Astrocyte (in vitro differentiated cells and primary cell): Measurements from ENCODE around the gene YAF2.

Source experiments
- EZH2 ChIP-seq: IDR thresholded peaks from 2 replicates; pipeline ENCODE4 v1.6.1; 2012; ENCODE audit warnings: mild to moderate bottlenecking, low read length, inconsistent platforms; ENCODE audit not compliant: insufficient read depth
- TF ChIP-seq, protein P1 (sequence below): IDR thresholded peaks from 2 replicates; pipeline ENCODE4 v1.5.1; 2011; ENCODE audit warnings: low read depth, mild to moderate bottlenecking, inconsistent platforms, low read length, moderate library complexity; ENCODE audit not compliant: insufficient read depth

DNA sequence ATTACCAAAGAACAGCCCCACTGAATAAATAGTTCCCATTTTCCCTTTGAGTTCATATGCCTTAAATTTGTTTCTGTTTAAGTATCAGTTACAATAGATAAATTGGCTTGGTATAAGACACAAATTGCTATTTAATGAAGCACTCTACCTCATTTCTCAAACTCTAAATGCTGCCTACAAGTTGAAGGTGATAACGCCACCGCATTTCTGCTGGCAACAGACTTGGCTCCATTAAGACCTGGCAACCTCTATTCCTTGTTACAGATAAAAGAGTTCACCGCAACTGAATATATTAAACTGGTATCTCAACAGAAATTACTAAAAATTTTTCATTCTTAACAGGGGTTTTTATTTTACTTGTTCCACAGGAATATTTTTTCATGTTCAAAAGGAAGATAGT lies 129.0 kb downstream of the YAF2 start:
- TF ChIP-seq EZH2 = no peak
- TF ChIP-seq, protein P1, sequence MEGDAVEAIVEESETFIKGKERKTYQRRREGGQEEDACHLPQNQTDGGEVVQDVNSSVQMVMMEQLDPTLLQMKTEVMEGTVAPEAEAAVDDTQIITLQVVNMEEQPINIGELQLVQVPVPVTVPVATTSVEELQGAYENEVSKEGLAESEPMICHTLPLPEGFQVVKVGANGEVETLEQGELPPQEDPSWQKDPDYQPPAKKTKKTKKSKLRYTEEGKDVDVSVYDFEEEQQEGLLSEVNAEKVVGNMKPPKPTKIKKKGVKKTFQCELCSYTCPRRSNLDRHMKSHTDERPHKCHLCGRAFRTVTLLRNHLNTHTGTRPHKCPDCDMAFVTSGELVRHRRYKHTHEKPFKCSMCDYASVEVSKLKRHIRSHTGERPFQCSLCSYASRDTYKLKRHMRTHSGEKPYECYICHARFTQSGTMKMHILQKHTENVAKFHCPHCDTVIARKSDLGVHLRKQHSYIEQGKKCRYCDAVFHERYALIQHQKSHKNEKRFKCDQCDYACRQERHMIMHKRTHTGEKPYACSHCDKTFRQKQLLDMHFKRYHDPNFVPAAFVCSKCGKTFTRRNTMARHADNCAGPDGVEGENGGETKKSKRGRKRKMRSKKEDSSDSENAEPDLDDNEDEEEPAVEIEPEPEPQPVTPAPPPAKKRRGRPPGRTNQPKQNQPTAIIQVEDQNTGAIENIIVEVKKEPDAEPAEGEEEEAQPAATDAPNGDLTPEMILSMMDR = no peak
